ENCODE data around the gene RABGAP1. TPM values are rescaled to one million over a fixed set of nuclear protein-coding genes. Genes with fewer than 3 reads are reported as not detected.

RABGAP1 gene
- total RNA-seq, 2 donors from 2014 or later = 33.8 to 36.7 TPM

DNA sequence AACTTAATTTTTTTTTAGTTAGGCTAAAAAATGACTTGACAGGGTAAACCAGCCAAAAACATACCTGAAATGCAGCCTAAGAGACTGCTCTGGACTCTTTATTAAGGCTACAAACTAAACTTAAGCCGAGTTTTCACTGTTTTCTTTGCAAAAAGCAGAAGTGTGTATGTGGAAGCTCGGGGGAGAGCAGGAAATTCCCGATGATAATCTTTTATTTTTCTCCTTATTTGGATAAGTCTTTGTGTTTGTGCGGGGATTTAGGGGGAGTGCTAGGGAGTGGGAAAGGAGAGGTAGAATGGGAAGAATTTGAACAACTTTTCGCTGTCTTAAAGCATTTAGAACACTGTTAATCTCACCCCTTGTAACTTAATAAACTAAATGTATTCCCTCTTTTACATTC is 61.9 kb downstream of the RABGAP1 start:
- no peaks in the 10 kb centered on the region for H3K27me3 Mint-ChIP-seq
- H3K27ac Mint-ChIP-seq = no peak overlapping the region
- H3K36me3 Mint-ChIP-seq (ENCODE audit: low read depth) = peaks cover 8% of the 10 kb centered on the region
- DNase-seq (no peak), ATAC-seq (no peak)
- H3K9me3 ChIP-seq (ENCODE audit: control insufficient read depth, low read length, poor library complexity, severe bottlenecking) = no peaks in the 10 kb centered on the region
- H3K4me3 Mint-ChIP-seq = no peak overlapping the region
- H3K4me1 Mint-ChIP-seq = peaks cover 3% of the 10 kb centered on the region

- H3K27ac Mint-ChIP-seq = no peak overlapping the region
- H3K4me1 Mint-ChIP-seq = peaks cover 3% of the 10 kb centered on the region
- H3K9me3 ChIP-seq (ENCODE audit: control insufficient read depth, low read length, poor library complexity, severe bottlenecking) = no peaks in the 10 kb centered on the region
- ATAC-seq (no peak), DNase-seq (no peak)
- H3K27me3 Mint-ChIP-seq = no peaks in the 10 kb centered on the region
- peaks cover 8% of the 10 kb centered on the region for H3K36me3 Mint-ChIP-seq (ENCODE audit: low read depth)
- no peak overlapping the region for H3K4me3 Mint-ChIP-seq
Measured at GRCh38 chr9:123003466-123003865, 62.6 kb downstream of the RABGAP1 start.

GRCh38 chr9:123005964-123006363 is 65.1 kb downstream of the RABGAP1 start:
- no peak overlapping the region for H3K27ac Mint-ChIP-seq
- no peaks in the 10 kb centered on the region for H3K9me3 ChIP-seq (ENCODE audit: control insufficient read depth, low read length, poor library complexity, severe bottlenecking)
- no peak overlapping the region for H3K4me3 Mint-ChIP-seq
- no peaks in the 10 kb centered on the region for H3K4me1 Mint-ChIP-seq
- DNase-seq (no peak), ATAC-seq (no peak)
- peaks cover 4% of the 10 kb centered on the region for H3K36me3 Mint-ChIP-seq (ENCODE audit: low read depth)
- H3K27me3 Mint-ChIP-seq = no peaks in the 10 kb centered on the region

- Mint-ChIP-seq H3K27ac (no peak overlapping the region), H3K4me1 (no peaks in the 10 kb centered on the region), H3K4me3 (no peak overlapping the region), H3K27me3 (no peaks in the 10 kb centered on the region), H3K36me3 (ENCODE audit: low read depth) (peaks cover 10% of the 10 kb centered on the region)
- ATAC-seq (no peak), DNase-seq (no peak)
- H3K9me3 ChIP-seq (ENCODE audit: control insufficient read depth, low read length, poor library complexity, severe bottlenecking) = no peaks in the 10 kb centered on the region
Measured at GRCh38 chr9:123007269-123007668, 66.4 kb downstream of the RABGAP1 start.

DNA sequence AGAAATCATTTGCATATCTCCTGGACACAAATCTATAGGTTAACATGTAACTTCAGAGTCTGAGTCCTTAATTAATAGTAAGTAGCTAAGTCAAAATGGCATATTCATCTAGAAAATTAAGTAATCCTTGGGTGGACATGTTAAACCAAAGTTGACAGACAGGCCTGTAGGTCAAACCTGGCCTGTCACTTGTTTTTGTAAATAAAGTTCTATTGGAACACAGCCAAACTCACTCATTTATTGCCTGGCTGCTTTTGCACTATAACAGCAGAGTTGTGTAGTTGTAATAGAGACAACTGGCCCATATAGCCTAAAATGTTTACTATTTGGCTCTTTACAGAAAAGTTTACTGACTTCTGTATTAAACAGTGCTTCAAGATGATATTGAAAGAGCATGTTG is 68.1 kb downstream of the RABGAP1 start:
- Mint-ChIP-seq H3K27ac (no peak overlapping the region), H3K4me1 (no peaks in the 10 kb centered on the region), H3K27me3 (no peaks in the 10 kb centered on the region), H3K36me3 (ENCODE audit: low read depth) (peaks cover 13% of the 10 kb centered on the region), H3K4me3 (no peak overlapping the region)
- no peak for ATAC-seq
- no peak for DNase-seq
- H3K9me3 ChIP-seq (ENCODE audit: control insufficient read depth, low read length, poor library complexity, severe bottlenecking) = no peaks in the 10 kb centered on the region

GRCh38 chr9:123011380-123011779 is 70.6 kb downstream of the RABGAP1 start:
- peaks cover 14% of the 10 kb centered on the region for H3K36me3 Mint-ChIP-seq (ENCODE audit: low read depth)
- H3K27me3 Mint-ChIP-seq = no peaks in the 10 kb centered on the region
- no peak for ATAC-seq
- H3K4me3 Mint-ChIP-seq = no peak overlapping the region
- DNase-seq = no peak
- H3K27ac Mint-ChIP-seq = no peak overlapping the region
- H3K9me3 ChIP-seq (ENCODE audit: control insufficient read depth, low read length, poor library complexity, severe bottlenecking) = no peaks in the 10 kb centered on the region
- no peaks in the 10 kb centered on the region for H3K4me1 Mint-ChIP-seq

GRCh38 chr9:123011878-123012528 is 71.2 kb downstream of the RABGAP1 start:
- Mint-ChIP-seq H3K27me3 (no peaks in the 10 kb centered on the region), H3K36me3 (ENCODE audit: low read depth) (peaks cover 14% of the 10 kb centered on the region), H3K4me1 (no peaks in the 10 kb centered on the region), H3K4me3 (no peak overlapping the region), H3K27ac (no peak overlapping the region)
- H3K9me3 ChIP-seq (ENCODE audit: control insufficient read depth, low read length, poor library complexity, severe bottlenecking) = no peaks in the 10 kb centered on the region
- DNase-seq (no peak), ATAC-seq (no peak)

GRCh38 chr9:123016631-123017030 is 75.8 kb downstream of the RABGAP1 start:
- no peak for ATAC-seq
- H3K36me3 Mint-ChIP-seq (ENCODE audit: low read depth) = peaks cover 13% of the 10 kb centered on the region
- H3K9me3 ChIP-seq (ENCODE audit: control insufficient read depth, low read length, poor library complexity, severe bottlenecking) = no peaks in the 10 kb centered on the region
- peaks cover 2% of the 10 kb centered on the region for H3K4me1 Mint-ChIP-seq
- no peak overlapping the region for H3K27ac Mint-ChIP-seq
- no peak for DNase-seq
- no peak overlapping the region for H3K4me3 Mint-ChIP-seq
- H3K27me3 Mint-ChIP-seq = no peaks in the 10 kb centered on the region

- H3K27me3 Mint-ChIP-seq = no peaks in the 10 kb centered on the region
- peaks cover 4% of the 10 kb centered on the region for H3K4me1 Mint-ChIP-seq
- no peak for DNase-seq
- peaks cover 4% of the 10 kb centered on the region for H3K36me3 Mint-ChIP-seq (ENCODE audit: low read depth)
- no peak overlapping the region for H3K4me3 Mint-ChIP-seq
- no peaks in the 10 kb centered on the region for H3K9me3 ChIP-seq (ENCODE audit: control insufficient read depth, low read length, poor library complexity, severe bottlenecking)
- no peak overlapping the region for H3K27ac Mint-ChIP-seq
- ATAC-seq = no peak
Measured at GRCh38 chr9:123020796-123021195, 80.0 kb downstream of the RABGAP1 start.

- peaks cover 11% of the 10 kb centered on the region for H3K4me1 Mint-ChIP-seq
- no peak overlapping the region for H3K27ac Mint-ChIP-seq
- H3K4me3 Mint-ChIP-seq = no peak overlapping the region
- ATAC-seq (no peak), DNase-seq (no peak)
- H3K36me3 Mint-ChIP-seq (ENCODE audit: low read depth) = peaks cover 10% of the 10 kb centered on the region
- H3K9me3 ChIP-seq (ENCODE audit: control insufficient read depth, low read length, poor library complexity, severe bottlenecking) = no peaks in the 10 kb centered on the region
- H3K27me3 Mint-ChIP-seq = no peaks in the 10 kb centered on the region
Measured at GRCh38 chr9:123026425-123026824, 85.6 kb downstream of the RABGAP1 start.

GRCh38 chr9:123027517-123027916 is 86.7 kb downstream of the RABGAP1 start:
- H3K4me1 Mint-ChIP-seq = peaks cover 11% of the 10 kb centered on the region
- no peak overlapping the region for H3K4me3 Mint-ChIP-seq
- ATAC-seq (no peak), DNase-seq (no peak)
- H3K27me3 Mint-ChIP-seq = no peaks in the 10 kb centered on the region
- no peaks in the 10 kb centered on the region for H3K9me3 ChIP-seq (ENCODE audit: control insufficient read depth, low read length, poor library complexity, severe bottlenecking)
- H3K36me3 Mint-ChIP-seq (ENCODE audit: low read depth) = peaks cover 8% of the 10 kb centered on the region
- H3K27ac Mint-ChIP-seq = no peak overlapping the region

DNA sequence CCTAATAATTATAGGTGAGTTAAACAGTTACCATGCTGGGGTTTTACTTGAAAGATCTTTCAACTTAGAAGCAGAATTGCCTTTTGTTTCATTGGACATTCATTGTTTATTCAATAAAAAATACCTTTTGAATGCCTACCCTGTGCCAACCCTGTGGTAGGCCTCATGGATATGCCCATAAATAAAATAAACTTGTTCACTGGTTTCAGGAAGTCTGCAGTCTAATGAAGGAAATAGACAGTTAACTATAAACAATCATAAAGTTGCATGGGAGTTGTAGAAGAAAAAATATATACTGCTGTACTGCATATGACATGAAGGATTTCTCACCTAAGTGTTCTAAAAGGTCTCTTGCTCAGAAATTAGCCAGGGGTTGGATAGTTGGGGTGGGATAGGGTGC is 87.3 kb downstream of the RABGAP1 start:
- H3K36me3 Mint-ChIP-seq (ENCODE audit: low read depth) = peaks cover 8% of the 10 kb centered on the region
- no peak for ATAC-seq
- H3K27ac Mint-ChIP-seq = no peak overlapping the region

GRCh38 chr9:123028973-123029372 is 88.2 kb downstream of the RABGAP1 start:
- Mint-ChIP-seq H3K36me3 (ENCODE audit: low read depth) (peaks cover 10% of the 10 kb centered on the region), H3K4me3 (no peak overlapping the region), H3K27me3 (no peaks in the 10 kb centered on the region), H3K4me1 (peaks cover 12% of the 10 kb centered on the region), H3K27ac (no peak overlapping the region)
- DNase-seq (no peak), ATAC-seq (no peak)
- H3K9me3 ChIP-seq (ENCODE audit: control insufficient read depth, low read length, poor library complexity, severe bottlenecking) = no peaks in the 10 kb centered on the region

More for the DNA sequence above, 87.3 kb downstream of the RABGAP1 start:
- Mint-ChIP-seq H3K4me3 (no peak overlapping the region), H3K4me1 (peaks cover 10% of the 10 kb centered on the region), H3K27me3 (no peaks in the 10 kb centered on the region)
- DNase-seq = no peak
- H3K9me3 ChIP-seq (ENCODE audit: control insufficient read depth, low read length, poor library complexity, severe bottlenecking) = no peaks in the 10 kb centered on the region

DNA sequence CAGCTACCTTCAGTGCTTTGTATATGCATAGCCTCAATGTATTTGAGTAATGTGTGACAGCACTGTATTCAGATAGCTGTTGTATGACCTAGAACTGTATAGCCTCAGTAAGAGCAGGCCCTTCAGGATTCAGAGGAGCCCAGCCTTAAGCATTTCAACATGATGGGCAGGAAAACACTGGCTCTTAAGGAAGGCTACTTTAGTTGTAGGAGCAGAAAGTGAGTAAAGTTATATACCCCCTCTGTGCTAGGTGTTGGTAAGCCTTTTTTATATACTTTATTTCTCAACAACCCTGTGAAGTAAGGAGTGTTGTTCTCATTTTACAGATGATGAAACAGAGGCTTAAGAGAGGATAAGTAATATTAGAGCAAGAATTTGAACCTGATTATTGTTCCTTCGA is 91.1 kb downstream of the RABGAP1 start:
- H3K36me3 Mint-ChIP-seq (ENCODE audit: low read depth) = peaks cover 17% of the 10 kb centered on the region
- DNase-seq (no peak), ATAC-seq (no peak)
- no peaks in the 10 kb centered on the region for H3K9me3 ChIP-seq (ENCODE audit: control insufficient read depth, low read length, poor library complexity, severe bottlenecking)
- H3K4me3 Mint-ChIP-seq = no peak overlapping the region
- peaks cover 22% of the 10 kb centered on the region for H3K4me1 Mint-ChIP-seq
- H3K27me3 Mint-ChIP-seq = no peaks in the 10 kb centered on the region
- no peak overlapping the region for H3K27ac Mint-ChIP-seq
